Neural progenitor cell (in vitro differentiated cells): ENCODE measurements around the gene GFAP.

ENCODE experiments used
- EZH2 ChIP-seq: fragments of 200-600 bp; sonication (generic); IDR thresholded peaks from 2 replicates; pipeline ENCODE4 v1.6.1; 2017; ENCODE audit warnings: antibody characterized with exemption, mild to moderate bottlenecking, moderate library complexity
- TF ChIP-seq, protein P1 (sequence below): fragments of 200-600 bp; sonication (generic); IDR thresholded peaks from 2 replicates; pipeline ENCODE4 v1.5.1; 2017; ENCODE audit warnings: antibody characterized with exemption, mild to moderate bottlenecking

DNA sequence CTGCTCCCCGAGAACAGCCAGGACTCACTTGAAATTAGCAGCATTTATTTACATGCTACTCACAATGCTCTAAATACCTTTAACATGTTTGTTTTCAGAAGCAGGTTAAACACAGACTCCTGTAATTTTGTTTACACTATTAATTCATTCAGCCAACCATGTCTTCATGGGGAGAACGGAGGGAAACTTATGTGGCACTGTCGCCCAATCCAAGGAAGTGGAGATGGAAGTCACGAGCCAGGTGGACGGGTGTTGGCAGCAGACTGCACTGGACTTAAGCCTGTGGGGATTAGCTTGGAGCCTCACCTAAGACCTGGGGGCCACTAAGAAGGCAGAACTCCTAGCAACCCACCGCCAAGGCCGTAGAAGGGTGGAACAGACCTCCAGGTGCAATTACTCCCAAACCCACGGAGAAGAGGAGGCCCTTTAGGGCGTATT is 8.8 kb upstream of the GFAP start:
- TF ChIP-seq, protein P1, sequence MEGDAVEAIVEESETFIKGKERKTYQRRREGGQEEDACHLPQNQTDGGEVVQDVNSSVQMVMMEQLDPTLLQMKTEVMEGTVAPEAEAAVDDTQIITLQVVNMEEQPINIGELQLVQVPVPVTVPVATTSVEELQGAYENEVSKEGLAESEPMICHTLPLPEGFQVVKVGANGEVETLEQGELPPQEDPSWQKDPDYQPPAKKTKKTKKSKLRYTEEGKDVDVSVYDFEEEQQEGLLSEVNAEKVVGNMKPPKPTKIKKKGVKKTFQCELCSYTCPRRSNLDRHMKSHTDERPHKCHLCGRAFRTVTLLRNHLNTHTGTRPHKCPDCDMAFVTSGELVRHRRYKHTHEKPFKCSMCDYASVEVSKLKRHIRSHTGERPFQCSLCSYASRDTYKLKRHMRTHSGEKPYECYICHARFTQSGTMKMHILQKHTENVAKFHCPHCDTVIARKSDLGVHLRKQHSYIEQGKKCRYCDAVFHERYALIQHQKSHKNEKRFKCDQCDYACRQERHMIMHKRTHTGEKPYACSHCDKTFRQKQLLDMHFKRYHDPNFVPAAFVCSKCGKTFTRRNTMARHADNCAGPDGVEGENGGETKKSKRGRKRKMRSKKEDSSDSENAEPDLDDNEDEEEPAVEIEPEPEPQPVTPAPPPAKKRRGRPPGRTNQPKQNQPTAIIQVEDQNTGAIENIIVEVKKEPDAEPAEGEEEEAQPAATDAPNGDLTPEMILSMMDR, result no peak
- no peak for TF ChIP-seq EZH2
